ENCODE results near the gene CDK6. TPM values are rescaled to one million over a fixed set of nuclear protein-coding genes. Genes with fewer than 3 reads are reported as not detected.

Gene CDK6
- total RNA-seq, 1 experiment from 2014 or later = 43.3 TPM

DNA sequence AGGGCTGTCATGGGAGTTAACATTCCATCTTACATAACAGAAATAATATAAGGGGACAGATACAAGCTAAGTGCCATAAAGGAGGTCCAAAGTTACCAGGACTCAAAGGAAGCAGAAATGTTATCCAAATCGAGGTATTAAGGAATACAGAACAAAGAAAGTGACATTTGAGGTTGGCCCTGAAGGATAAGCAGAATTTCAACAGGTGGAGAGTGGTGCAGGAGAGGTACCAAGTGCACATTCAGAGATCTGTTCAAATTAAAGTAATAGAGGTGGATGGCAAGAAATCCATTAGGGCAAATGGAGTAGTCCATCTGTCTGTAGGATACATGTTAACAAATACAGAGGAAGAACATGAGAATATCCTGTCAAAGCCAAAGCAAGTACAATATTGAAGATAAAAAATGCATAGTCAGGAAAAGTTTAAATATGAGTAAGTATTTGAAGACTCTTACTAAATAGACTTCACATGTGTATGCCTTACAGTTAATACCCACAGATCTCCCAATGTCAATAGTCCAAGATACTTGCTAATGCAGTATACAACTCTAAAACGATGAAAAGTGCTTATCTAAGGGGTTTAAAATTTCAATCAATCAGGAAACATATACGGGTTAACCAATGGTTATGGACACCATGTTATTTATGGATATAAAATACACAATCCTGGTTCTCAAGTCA is 10.0 kb downstream of the CDK6 start:
- DNase-seq (ENCODE audit: low read depth) = no peak

DNA sequence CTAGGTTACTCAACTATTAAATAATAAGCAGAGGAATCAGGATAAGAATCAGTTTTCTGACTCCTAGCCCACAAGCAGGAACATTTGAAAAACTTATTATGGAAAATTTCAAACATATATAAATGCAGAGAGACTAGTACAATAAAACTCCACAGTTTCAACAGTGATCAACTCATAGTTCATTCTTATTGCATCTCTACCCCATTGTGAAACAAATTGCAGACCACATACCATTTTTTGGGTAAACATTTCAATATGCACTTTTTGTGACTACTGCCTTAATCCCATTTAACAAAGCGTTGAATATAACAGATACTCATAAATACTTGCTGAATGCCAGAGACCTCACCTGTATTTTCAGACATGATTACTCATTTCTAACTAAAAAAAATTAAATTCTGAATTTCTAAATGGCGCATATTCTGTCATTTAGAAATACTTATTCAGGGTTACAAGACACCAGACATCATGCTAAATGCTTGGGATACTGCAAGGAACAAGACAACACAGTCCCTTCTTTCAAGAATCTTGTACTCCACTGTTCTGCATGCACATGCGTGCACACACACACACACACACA is 11.4 kb downstream of the CDK6 start:
- DNase-seq (ENCODE audit: low read depth) = no peak

- DNase-seq (ENCODE audit: low read depth) = no peak
Measured at GRCh38 chr7:92824450-92824849, 11.9 kb downstream of the CDK6 start.

DNA sequence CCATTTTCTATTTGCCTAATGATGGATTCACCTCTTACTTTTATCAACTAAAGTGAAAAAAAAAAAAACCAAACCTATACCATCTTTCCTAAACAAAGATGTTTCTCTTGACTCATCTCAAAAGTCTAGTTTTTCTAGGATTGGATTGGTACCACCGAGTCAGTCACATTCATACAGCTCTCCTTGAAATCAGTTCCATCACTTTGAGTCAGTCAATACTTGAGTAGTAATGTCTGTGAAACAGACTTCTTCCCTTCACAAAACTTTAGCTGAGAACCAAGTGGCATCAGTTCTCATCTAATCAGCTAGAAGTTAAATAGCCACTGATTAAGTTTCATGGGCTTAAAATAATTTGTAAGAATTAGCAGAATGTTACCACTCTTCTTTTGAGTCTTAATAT is 13.3 kb downstream of the CDK6 start:
- DNase-seq (ENCODE audit: low read depth) = no peak

DNA sequence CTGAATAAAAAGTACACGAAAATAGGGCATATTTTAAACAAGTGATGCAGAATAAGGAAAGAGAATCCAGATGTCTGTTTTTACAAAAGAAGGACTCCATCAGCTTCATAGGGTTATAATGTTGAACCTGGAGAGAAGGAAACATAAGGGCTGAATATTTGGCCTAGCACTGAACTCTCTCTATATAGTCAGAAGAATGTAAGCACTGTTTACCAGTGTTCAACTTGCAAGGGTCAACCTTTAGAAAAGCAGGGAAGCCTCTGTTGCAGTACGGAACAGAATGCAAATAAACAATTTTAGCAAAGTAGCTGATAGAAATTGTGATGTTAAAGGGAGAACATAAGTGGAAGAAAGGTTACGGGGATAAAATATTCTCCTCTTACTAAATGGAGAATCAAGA is 16.2 kb downstream of the CDK6 start:
- no peak for DNase-seq (ENCODE audit: low read depth)

GRCh38 chr7:92817398-92817797 is 19.0 kb downstream of the CDK6 start:
- DNase-seq (ENCODE audit: low read depth) = no peak

GRCh38 chr7:92815412-92815811 is 21.0 kb downstream of the CDK6 start:
- DNase-seq (ENCODE audit: low read depth) = no peak

DNA sequence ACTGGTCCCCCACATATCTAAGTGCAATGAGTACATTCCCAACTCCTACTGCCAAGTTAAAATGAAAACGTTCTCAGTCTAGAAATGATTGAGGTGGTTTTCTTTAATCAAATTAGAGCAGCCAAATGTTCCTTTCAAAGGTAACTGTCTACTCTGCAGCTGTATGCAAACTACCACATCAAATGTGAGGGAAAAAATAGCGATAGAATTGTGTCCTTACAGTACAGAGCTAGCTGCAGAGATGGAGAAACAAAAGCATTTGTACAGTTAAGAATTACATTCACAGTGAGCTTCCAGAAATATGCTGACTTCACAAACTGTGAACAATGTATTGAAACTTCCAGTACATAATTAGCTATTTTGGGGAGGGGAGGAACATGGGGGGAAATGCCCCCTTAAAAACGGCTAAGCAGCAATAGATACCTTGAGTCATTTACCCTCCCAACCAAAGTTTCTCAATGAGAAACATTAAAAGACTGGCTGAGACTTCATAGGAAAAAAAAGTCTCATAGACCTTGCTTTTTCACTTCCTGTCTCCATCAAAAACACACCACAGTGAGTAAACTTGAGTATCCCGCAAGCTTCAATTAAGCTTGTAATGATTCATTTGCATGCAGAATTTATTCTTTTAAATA is 22.9 kb downstream of the CDK6 start:
- peak; percentile 79 for DNase-seq (ENCODE audit: low read depth)

- DNase-seq (ENCODE audit: low read depth) = no peak
Measured at GRCh38 chr7:92811158-92811557, 25.2 kb downstream of the CDK6 start.

DNA sequence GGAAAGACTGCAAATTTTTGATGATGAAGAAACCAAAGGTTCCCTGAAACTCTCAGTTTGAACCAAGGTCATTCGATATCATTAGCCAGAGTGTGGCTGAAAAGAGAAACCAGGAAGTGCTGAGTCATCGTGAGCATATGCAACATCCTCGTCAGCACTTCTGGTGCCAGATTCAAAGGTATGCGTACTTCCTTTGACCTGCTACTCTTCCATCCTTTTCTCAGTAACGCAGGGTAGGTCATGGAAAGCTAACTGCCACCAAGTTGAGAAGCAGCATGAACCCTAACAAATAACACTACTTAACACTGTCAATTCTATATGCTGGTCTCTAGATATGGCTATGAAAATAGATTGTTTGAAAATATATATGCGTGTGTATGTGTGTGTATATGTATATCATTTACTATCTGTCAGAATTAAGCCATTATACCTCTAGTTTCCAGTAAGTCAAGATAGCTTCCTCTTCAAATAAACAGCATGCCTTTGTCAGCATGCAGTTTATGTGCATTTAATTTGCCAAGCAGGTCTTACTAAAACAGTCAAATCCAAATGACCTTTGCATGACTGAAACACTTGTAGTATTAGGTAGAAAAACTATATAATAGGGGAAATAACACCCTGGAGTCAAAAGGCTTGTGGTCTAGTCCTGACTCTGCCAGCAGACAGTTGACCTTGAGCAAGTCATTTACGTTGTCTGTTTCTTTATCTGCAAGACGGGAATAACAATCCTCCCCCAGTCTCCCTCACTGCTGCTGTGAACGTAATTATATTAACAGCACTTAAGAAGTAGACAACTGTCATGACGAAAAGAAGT is 26.4 kb downstream of the CDK6 start:
- peak; percentile 98 for DNase-seq (ENCODE audit: low read depth)

DNA sequence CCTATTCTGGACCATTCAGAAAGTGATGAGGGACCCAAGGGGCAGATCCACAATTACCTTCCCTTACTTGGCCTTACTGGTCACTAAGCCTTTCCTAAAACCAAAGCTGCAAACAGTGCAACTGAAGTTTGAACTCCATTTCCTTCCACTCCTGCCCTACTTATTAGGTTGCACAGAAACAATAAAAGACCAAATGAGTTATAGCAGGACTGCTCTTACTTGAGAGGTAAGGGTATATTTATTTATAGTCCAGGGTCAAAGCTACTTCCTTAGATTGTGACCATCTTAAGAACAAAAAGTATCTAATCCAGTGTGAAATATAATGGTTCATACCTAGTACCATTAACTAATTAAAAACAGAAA is 27.0 kb downstream of the CDK6 start:
- DNase-seq (ENCODE audit: low read depth) = no peak

DNA sequence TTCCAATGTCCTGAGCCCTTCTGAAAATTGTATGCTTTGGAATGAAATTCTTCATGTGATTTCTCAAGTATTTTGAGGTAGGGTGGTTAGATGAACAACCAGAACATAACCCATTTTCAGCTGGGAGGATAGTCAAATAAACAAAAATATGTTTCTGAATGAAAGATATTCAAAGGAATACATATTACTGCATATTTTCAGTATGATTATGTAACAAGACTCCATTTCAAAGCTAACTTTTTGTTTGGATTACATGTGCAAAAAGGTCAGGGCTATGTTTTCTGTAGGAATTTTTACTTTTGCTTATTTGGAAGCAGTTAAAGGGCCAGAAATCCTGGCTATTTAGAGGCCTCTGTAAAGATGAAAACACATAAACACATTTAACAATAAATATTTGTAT is 27.7 kb downstream of the CDK6 start:
- no peak for DNase-seq (ENCODE audit: low read depth)

DNA sequence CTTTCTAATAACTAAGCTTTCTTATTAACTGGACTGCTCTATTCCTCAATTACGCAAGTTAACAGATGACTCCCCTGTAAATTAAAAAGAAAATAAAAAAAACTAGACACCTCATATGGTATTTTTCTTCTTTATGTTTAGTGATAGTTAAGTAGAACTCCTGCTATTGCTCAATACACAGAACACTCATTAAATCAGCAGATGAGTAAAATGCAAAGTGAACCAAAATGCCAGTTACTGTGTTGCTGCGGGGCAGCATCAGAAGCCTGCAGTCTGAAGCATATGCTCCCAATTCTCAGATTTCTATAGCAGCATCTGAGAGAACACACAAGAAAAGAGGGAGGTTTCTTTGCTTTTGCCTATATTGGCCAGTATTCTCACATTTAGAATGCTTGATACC is 28.4 kb downstream of the CDK6 start:
- DNase-seq (ENCODE audit: low read depth) = no peak

DNA sequence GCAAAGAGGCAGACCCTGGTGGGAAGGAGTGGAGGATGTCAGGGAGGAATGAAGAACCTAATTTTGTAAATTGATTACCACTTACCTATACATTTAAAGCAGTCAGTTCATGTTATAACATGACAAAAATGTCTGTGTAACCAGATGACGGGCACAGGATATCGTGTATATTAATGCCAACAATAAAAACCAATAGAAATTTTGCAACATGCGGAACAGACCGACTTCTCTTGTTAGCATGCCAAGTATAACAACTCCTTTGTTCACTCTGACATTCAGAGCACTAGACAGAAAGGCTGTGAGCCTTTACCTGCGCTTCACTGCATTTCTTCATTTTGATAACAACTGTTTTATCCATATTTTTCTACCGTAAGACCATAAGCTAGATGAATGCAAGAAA is 29.9 kb downstream of the CDK6 start:
- no peak for DNase-seq (ENCODE audit: low read depth)

GRCh38 chr7:92802406-92802805 is 34.0 kb downstream of the CDK6 start:
- DNase-seq (ENCODE audit: low read depth) = no peak

- no peak for DNase-seq (ENCODE audit: low read depth)
Measured at GRCh38 chr7:92799446-92800211, 36.7 kb downstream of the CDK6 start.

DNA sequence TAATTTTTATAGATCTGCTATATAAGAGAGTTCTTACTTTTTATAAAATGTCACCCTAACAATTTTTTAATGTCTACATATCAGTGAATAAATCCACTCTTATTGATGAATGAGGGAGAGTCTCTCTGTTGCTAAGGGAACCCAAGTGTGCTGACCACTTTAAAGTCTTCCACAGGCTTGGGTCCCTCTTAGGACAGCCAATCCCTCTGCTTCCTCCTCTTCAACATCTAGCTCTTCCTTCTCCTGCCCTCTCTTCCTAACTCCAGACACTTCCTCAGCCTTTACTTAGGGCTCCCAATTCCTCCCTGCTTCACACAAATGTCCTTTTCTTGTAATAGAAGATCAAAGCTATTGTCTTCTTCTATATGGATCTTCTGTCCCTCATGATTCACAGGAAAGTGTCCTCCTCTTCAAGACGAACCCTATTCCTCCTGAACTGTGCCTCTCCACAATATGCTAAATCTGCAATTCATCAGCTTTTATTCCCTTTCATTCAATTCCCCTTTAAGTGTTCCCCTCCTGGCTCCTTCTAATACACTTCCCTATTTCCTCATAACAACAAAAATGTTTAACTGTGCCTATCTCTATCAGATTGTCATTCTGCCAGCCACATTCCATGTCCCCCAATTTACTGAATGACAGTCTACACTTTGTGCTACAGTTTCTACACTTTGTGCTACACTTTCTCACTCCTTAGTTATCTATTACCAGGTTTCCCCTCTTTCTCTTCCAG is 37.7 kb downstream of the CDK6 start:
- DNase-seq (ENCODE audit: low read depth) = peak; percentile 56

DNA sequence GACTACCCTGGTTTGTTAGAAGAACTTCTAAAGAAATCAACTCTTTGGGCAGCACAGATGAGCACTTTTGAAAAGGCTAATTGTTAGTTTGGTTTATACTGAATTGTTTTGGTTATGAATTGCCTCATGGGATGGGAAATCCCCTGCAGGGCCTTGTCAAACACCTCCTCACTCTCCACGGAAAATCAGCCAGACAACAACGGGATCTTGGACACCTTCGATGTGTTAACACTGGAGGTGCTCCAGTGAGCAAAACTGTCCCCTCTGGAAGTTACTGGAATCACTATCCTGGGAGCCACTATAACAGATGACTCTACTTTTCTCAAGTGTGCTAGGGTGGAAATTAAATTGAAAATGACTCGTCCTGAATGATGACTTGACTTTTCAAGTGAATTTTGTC is 38.7 kb downstream of the CDK6 start:
- DNase-seq (ENCODE audit: low read depth) = peak; percentile 80

DNA sequence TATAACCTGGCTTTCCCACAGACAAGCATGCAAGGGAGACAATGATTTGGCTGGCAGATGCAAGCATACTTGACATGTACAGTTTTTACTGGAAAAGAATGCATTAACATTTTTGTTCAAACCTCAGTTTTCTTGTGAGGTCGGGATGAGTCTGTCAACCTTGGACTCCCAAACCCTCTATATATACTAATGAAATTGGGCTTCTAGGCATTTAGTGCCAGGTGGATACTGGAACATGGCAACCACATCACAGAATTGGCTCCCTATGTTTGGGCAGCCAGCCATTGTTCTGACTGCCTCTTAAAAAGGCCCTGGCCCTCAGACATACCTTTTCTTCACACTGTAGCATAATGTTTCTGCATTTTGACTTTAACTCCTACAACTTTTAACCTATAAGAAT is 39.1 kb downstream of the CDK6 start:
- DNase-seq (ENCODE audit: low read depth) = peak; percentile 66

DNA sequence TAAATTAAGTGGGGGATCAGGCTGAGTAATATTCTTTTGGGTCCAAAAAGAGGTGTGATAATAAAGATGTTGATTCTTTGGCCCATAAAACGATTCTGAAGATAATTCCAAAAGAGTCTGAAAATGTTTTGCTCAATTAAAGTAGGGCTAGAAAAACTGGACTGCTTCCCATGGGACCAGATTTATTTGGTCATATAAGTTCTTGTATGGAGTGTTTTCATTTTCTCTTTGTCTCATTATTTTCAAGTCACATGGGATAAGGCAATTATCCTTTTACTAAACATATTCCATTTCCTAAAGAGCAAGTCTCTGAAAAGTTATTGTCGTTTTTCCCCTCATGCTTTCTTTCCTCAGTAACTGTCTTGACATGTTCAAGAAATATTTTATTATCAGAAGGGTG is 41.5 kb downstream of the CDK6 start:
- no peak for DNase-seq (ENCODE audit: low read depth)

- DNase-seq (ENCODE audit: low read depth) = no peak
Measured at GRCh38 chr7:92794391-92794790, 42.0 kb downstream of the CDK6 start.

Data from M059J (cell line).